ENCODE data around the gene SPO11.

GRCh38 chr20:57391439-57392301 is 62.1 kb downstream of the SPO11 start:
- no peak for TF ChIP-seq CTCF (conservative IDR thresholded peaks at IDR 0.05; ENCODE audit: low read depth in 2 of 2)
- no peak for TF ChIP-seq POLR2AphosphoS5 (IDR thresholded peaks at IDR 0.05; ENCODE audit: low read depth)
- no peak for TF ChIP-seq EZH2 (IDR thresholded peaks at IDR 0.05; ENCODE audit: low read depth, unreplicated experiment)
- no peak for TF ChIP-seq EZH2phosphoT487 (IDR thresholded peaks at IDR 0.05; ENCODE audit: unreplicated experiment)
- no peak for TF ChIP-seq JUNB (IDR thresholded peaks at IDR 0.05; ENCODE audit: unreplicated experiment)

Data from GM23338 (cell line).